ENCODE measurements around the gene DSCAM.
A peak's percentile ranks its signal among the peaks of the same experiment; 100 is the strongest.

Gene DSCAM

GRCh38 chr21:40158366-40158765 is 688.6 kb downstream of the DSCAM start:
- H3K4me3 ChIP-seq (ENCODE audit: low read length), result no peak overlapping the region
- no peak for DNase-seq (ENCODE audit: low read depth)
- no peak for TF ChIP-seq CTCF (conservative IDR thresholded peaks at IDR 0.05; ENCODE audit: low read length)

GRCh38 chr21:40155563-40155962 is 691.4 kb downstream of the DSCAM start:
- H3K4me3 ChIP-seq (ENCODE audit: low read length), result no peak overlapping the region
- no peak for DNase-seq (ENCODE audit: low read depth)

GRCh38 chr21:40153351-40153750 is 693.6 kb downstream of the DSCAM start:
- no peak overlapping the region for H3K4me3 ChIP-seq (ENCODE audit: low read length)
- DNase-seq (ENCODE audit: low read depth), result no peak
- no peak for TF ChIP-seq CTCF (conservative IDR thresholded peaks at IDR 0.05; ENCODE audit: low read length)

More at GRCh38 chr21:40155563-40155962, 691.4 kb downstream of the DSCAM start:
- no peak for TF ChIP-seq CTCF (conservative IDR thresholded peaks at IDR 0.05; ENCODE audit: low read length)

GRCh38 chr21:40152476-40152875 is 694.5 kb downstream of the DSCAM start:
- DNase-seq (ENCODE audit: low read depth), result no peak
- no peak for TF ChIP-seq CTCF (conservative IDR thresholded peaks at IDR 0.05; ENCODE audit: low read length)

GRCh38 chr21:40151611-40152010 is 695.3 kb downstream of the DSCAM start:
- no peak for TF ChIP-seq CTCF (conservative IDR thresholded peaks at IDR 0.05; ENCODE audit: low read length)
- no peak overlapping the region for H3K4me3 ChIP-seq (ENCODE audit: low read length)
- DNase-seq (ENCODE audit: low read depth), result no peak

More at GRCh38 chr21:40152476-40152875, 694.5 kb downstream of the DSCAM start:
- no peak overlapping the region for H3K4me3 ChIP-seq (ENCODE audit: low read length)

- DNase-seq (ENCODE audit: low read depth), result no peak
- no peak overlapping the region for H3K4me3 ChIP-seq (ENCODE audit: low read length)
- no peak for TF ChIP-seq CTCF (conservative IDR thresholded peaks at IDR 0.05; ENCODE audit: low read length)
These were observed 700.6 kb downstream of the DSCAM start for GRCh38 chr21:40146216-40146837.

- peak; percentile 62 for TF ChIP-seq CTCF (conservative IDR thresholded peaks at IDR 0.05; ENCODE audit: low read length)
- DNase-seq (ENCODE audit: low read depth), result peak; percentile 36
- no peak overlapping the region for H3K4me3 ChIP-seq (ENCODE audit: low read length)
These were observed 703.0 kb downstream of the DSCAM start for GRCh38 chr21:40143822-40144525.

All from AG10803 (cell line).